GM12801 (cell line): Measurements from ENCODE around the gene CYBRD1.

ENCODE experiments used
- TF ChIP-seq, protein P1 (sequence below): IDR thresholded peaks from one replicate; pipeline ENCODE4 v1.5.1; 2011; ENCODE audit warnings: control low read depth; ENCODE audit not compliant: insufficient read length; ENCODE audit errors: extremely low read depth

CYBRD1 gene

DNA sequence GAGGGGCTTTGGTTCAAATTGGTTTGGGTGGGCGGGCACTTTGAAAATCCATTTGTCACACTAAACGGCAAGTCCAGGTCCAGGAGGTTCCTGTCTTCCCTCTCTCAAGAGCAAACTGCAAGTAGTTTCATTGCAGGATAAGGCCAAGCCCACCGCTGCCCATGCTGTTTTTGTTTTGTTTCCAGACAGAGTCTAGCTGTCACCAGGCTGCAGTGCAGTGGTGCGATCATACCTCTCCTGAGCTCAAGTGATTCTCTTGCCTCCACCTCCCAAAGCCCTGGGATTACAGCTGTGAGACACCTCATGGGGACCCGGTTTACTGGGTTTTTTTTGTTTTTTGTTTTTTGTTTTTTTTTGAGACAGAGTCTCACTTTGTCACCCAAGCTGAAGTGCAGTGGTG, 1.8 kb upstream of the CYBRD1 start:
- TF ChIP-seq, protein P1, sequence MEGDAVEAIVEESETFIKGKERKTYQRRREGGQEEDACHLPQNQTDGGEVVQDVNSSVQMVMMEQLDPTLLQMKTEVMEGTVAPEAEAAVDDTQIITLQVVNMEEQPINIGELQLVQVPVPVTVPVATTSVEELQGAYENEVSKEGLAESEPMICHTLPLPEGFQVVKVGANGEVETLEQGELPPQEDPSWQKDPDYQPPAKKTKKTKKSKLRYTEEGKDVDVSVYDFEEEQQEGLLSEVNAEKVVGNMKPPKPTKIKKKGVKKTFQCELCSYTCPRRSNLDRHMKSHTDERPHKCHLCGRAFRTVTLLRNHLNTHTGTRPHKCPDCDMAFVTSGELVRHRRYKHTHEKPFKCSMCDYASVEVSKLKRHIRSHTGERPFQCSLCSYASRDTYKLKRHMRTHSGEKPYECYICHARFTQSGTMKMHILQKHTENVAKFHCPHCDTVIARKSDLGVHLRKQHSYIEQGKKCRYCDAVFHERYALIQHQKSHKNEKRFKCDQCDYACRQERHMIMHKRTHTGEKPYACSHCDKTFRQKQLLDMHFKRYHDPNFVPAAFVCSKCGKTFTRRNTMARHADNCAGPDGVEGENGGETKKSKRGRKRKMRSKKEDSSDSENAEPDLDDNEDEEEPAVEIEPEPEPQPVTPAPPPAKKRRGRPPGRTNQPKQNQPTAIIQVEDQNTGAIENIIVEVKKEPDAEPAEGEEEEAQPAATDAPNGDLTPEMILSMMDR = no peak

DNA sequence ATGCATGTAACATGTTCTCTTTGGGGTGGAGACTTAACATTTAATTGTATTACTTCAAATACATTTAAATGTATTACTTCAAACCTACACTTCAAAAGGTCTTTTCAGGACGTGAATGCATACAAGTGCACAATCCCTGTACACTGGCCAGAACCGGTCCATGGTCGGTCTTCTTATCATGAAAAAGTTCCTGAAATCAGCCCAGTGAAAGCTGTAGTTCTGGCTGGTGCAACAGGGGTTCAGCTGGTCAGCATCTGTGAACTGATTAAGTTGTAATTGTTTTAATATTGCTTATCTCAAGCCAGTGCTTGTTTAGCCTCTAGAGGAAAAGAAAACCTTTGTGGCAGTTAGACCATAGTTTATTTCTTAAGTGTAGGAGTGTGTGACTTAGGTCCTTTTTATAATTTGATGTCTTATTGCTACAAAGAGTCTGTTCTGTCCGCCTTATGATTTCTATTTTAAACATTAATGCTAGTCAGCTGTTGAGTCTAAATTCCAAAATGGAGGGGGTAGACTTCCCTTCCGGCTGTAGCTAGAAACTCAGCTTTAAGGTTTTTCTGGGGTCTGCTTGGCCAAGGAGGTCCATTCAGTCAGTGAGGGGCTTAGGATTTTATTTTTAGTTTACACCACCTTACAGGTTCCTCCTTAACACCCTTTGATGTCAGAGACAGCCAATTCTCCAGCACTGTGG, 768 bp upstream of the CYBRD1 start:
- TF ChIP-seq, protein P1 = no peak

DNA sequence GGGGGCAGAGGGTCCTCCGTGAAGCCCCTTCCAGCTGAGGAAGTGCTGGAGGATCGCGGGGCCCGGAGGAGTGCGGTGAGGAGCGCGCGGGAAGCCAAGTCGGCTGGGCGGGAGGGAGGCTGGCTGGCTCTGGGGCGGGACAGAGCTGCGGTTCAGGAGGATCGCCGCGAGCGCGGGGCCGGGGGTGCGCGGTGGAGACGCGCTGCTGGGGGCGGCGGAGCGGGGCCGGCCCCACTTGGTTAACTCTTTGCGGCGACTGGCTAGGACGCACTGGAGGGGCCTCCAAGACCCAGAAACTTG, 464 bp downstream of the CYBRD1 start:
- TF ChIP-seq, protein P1 = no peak

DNA sequence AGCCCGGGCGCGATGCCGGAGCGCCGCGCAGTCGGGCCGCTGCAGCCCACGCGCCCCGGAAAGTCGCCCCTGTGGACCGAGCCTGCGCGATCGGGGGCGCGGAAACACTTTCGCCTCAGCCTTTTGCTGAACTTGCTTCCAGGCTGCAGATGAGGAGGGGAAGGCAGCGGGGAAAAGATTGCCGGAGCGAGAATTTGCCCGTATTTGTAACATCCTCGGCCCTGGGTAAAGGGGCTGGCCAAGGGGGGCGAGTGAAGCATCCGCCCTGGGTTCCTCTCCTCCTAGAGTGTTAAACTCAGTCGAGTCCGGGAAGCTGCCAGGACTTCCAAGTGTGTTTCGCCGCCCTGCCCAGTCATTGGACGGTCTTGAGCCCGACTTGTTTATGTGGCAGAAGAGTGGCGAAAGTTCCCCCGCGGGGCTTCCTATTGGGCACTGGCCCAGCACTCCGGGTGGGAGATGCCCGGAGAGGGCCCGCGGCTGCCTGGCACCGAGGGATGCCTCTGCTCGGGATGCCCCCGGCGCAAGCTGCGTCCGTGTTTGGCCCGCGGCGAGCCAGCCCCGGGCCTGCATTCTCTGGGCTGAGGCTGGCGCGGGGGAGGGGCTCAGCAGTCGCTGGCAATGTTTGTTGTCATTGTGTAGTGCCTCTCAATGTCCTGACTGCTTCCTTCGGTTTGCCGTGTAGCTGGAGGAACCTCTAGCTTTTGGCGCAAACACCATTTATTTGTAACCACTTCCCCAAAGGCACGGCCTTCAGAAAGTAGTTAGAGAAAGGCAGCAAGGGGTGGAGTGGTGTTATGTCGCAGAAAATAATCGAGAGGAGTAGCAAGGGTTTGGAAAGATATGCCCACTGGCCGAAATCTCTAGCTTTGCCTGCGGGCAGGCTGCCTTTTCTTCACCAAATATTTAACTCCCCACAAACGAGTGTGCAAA, 1.1 kb downstream of the CYBRD1 start:
- TF ChIP-seq, protein P1 = no peak

DNA sequence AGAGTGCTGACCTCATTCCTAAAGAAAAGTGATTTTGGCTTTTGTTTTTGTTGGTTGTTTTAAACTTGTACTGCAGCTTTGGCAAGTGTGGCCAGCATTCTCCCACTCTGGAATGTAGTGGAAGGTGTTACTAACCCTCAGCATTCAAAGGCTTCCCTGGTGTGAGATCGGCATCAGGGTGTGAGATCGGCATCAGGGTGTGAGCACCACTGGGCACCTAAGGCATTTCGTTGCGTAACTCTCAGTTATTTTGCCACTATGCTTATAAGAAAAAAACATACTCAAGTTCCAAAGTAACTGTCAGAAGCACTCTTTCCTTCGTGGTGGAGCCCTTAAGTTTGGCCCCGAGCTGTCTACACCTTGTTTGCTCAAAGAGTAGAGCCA, 1.7 kb downstream of the CYBRD1 start:
- TF ChIP-seq, protein P1 = no peak

DNA sequence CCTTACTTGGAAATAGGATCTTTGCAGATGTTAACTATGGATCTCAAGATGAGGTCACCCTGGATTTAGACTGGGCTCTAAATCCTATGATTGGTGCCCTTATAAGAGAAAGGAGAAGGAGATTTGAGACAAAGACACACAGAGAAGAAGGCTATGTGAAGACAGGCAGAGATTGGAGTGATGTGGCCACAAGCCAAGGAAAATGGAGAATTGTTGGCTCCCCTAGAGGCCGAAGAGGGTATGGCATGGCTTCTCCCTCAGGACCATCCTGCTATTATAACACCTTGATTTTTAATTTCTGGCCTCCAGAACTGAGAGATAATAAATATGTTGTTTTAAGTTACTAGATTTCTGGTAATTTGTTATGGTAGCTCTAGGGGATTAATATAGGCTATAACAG, 7.6 kb downstream of the CYBRD1 start:
- TF ChIP-seq, protein P1 = no peak

DNA sequence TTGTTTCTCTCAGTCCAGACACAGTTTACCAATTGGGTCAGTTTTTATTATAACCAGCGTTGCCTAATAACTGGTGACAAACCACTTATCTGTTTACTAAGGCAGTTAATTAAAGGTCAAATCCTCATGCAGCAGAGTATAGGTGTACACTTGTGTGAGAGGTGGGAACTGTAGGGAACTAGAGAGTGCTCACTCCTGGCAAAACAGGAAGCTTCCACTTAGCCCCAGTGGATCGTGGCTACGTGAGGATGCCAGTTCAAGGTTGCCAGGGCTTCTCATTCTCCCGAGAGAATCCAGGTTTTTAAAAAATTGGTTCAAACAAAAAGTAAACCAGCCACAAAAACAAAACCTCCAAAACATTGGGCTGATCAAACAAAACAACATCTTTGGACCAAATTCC, 8.1 kb downstream of the CYBRD1 start:
- TF ChIP-seq, protein P1 = no peak
